ACC112 (cell line): ENCODE results near the gene ZBTB39.
"Not testable (repeated sequence)": the region's sequence is repeated elsewhere in the genome, so short reads cannot be mapped to it uniquely, and the experiment has no call there.

Experiments
- H2AFZ ChIP-seq: fragments of 200-600 bp; sonication (generic); one replicate; pipeline ENCODE4 v1.6.0; 2017; ENCODE audit warnings: antibody characterized with exemption, low read length; ENCODE audit not compliant: unreplicated experiment
- H3K27ac ChIP-seq: fragments of 200-600 bp; sonication (generic); 2 replicates; pipeline ENCODE4 v1.5.1; 2014; ENCODE audit warnings: low read depth, mild to moderate bottlenecking, antibody characterized with exemption, low read length, moderate library complexity
- H3K27me3 ChIP-seq: fragments of 200-600 bp; sonication (generic); 2 replicates; pipeline ENCODE4 v1.6.1; 2014; ENCODE audit warnings: mild to moderate bottlenecking, antibody characterized with exemption, low read length, moderate library complexity, mixed read lengths; ENCODE audit not compliant: insufficient read depth
- H3K36me3 ChIP-seq: fragments of 200-600 bp; sonication (generic); 2 replicates; pipeline ENCODE4 v1.6.1; 2016; ENCODE audit warnings: mild to moderate bottlenecking, antibody characterized with exemption, low read length, moderate library complexity, mixed read lengths; ENCODE audit not compliant: insufficient read depth
- H3K4me1 ChIP-seq: fragments of 200-600 bp; sonication (generic); one replicate; pipeline ENCODE4 v1.6.1; 2016; ENCODE audit warnings: low read length, mixed read lengths; ENCODE audit not compliant: insufficient read depth, unreplicated experiment, control insufficient read depth
- H3K4me3 ChIP-seq: fragments of 200-600 bp; sonication (generic); 2 replicates; pipeline ENCODE4 v1.5.1; 2014; ENCODE audit warnings: mild to moderate bottlenecking, low read depth, low read length
- H3K79me2 ChIP-seq: fragments of 200-600 bp; sonication (generic); one replicate; pipeline ENCODE4 v1.6.0; 2016; ENCODE audit warnings: low read length; ENCODE audit not compliant: control insufficient read depth, unreplicated experiment, insufficient read depth

ZBTB39 gene, protein sequence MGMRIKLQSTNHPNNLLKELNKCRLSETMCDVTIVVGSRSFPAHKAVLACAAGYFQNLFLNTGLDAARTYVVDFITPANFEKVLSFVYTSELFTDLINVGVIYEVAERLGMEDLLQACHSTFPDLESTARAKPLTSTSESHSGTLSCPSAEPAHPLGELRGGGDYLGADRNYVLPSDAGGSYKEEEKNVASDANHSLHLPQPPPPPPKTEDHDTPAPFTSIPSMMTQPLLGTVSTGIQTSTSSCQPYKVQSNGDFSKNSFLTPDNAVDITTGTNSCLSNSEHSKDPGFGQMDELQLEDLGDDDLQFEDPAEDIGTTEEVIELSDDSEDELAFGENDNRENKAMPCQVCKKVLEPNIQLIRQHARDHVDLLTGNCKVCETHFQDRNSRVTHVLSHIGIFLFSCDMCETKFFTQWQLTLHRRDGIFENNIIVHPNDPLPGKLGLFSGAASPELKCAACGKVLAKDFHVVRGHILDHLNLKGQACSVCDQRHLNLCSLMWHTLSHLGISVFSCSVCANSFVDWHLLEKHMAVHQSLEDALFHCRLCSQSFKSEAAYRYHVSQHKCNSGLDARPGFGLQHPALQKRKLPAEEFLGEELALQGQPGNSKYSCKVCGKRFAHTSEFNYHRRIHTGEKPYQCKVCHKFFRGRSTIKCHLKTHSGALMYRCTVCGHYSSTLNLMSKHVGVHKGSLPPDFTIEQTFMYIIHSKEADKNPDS

DNA sequence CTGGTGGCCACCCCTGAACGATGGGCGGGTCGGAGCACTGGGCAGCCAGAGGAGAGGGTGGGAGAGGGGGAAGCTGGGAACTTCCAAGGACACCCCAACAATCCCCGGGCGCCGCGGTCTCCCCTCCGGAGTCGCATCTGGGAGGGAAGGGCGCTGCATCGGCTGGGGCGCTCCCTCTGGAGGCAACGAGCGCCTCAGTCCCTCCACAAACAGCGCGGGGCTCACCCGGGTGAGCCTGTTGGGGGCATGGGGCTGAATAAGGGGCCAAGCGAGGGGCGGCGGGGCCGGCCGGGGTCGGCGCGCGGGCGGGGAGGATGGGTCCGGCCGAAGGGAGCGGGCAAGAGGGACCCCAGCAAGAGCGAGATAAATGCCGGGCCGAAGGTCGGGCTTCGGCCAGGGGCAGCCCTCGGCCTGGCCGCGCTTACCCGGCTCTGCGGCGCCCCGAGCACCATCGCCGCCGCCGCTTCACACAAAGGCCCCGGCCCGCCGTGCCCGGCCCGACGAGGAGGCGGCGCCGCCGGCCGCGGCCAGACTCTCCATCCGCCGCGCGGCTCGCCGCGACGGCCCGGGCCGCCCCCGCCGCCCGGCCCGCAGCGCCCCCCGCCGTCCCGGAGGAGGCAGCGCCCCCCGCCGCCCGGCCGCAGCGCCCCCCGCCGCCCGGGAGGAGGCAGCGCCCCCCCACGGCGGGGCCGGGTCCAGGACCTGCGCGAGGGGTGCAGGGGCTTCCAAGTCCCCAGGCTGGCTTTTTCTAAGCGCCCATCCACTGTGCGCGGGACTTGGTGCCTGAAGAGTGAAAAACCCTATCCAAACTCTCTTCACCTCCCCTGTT is at the start of gene ZBTB39:
Gene ZBTB39, minus strand, starts transcription at position 567 of the 829 bp plus-strand sequence. CDS start 1,629 bp downstream, outside the sequence.
- Histone ChIP-seq H3K4me3 (peak within 1 kb of the TSS; percentile 79), H3K4me1 (peaks cover 17% of the 10 kb centered on the region), H3K79me2 (peaks cover 13% of the 10 kb centered on the region), H3K27ac (no peak within 1 kb of the TSS), H2AFZ (peak within 1 kb of the TSS; percentile 72), H3K27me3 (no peaks in the 10 kb centered on the region), H3K36me3 (no peaks in the 10 kb centered on the region)

DNA sequence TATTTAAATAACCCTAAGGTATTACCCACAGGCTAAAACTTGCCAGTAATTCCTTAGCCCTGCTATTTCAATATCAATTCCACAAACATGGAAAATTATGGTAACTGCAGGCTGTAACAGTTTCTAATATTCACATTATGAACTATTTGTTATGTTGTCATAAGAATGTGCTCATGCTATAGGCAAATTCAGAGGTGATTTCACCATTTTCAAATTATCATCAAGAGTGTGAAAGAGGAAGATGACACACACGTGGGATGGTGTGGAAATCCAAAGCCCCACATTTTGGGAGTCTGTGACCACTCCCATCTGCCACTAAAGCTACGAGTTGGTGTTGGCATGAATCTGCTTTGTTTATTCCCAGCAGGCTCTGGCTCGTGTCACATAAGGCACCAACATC is 49.5 kb upstream of the ZBTB39 start:
- peaks cover 40% of the 10 kb centered on the region for H3K36me3 ChIP-seq

DNA sequence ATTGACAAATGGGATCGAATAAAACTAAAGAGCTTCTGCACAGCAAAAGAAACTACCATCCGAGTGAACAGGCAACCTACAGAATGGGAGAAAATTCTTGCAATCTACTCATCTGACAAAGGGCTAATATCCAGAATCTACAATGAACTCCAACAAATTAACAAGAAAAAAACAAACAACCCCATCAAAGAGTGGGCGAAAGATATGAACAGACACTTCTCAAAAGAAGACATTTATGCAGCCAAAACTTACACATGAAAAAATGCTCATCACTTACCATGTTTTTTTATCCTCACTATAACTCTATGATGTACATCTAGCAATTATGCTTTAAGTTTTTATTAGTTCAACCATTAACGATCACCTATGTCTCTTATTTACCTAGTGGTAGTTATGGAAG is 47.6 kb upstream of the ZBTB39 start:
- H3K79me2 ChIP-seq, H3K27me3 ChIP-seq, H2AFZ ChIP-seq, H3K27ac ChIP-seq, H3K4me1 ChIP-seq, H3K4me3 ChIP-seq: not testable (repeated sequence)
- H3K36me3 ChIP-seq: peaks cover 23% of the 10 kb centered on the region

More for the DNA sequence above, 49.5 kb upstream of the ZBTB39 start:
- Histone ChIP-seq H3K27me3 (no peaks in the 10 kb centered on the region), H3K4me1 (no peaks in the 10 kb centered on the region), H2AFZ (no peak overlapping the region), H3K79me2 (no peaks in the 10 kb centered on the region), H3K27ac (no peak overlapping the region), H3K4me3 (no peak overlapping the region)

DNA sequence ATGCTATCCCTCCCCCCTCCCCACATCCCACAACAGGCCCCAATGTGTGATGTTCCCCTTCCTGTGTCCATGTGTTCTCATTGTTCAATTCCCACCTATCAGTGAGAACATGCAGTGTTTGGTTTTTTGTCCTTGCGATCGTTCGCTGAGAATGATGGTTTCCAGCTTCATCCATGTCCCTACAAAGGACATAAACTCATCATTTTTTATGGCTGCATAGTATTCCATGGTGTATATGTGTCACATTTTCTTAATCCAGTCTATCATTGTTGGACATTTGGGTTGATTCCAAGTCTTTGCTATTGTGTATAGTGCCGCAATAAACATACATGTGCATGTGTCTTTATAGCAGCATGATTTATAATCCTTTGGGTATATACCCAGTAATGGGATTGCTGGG is 46.8 kb upstream of the ZBTB39 start:
- not testable (repeated sequence) for H3K79me2 ChIP-seq, H3K4me1 ChIP-seq, H3K27ac ChIP-seq, H2AFZ ChIP-seq, H3K4me3 ChIP-seq
- Histone ChIP-seq H3K27me3 (peaks cover 12% of the 10 kb centered on the region; the same call in 1 of the 2 replicates), H3K36me3 (peaks cover 15% of the 10 kb centered on the region)

DNA sequence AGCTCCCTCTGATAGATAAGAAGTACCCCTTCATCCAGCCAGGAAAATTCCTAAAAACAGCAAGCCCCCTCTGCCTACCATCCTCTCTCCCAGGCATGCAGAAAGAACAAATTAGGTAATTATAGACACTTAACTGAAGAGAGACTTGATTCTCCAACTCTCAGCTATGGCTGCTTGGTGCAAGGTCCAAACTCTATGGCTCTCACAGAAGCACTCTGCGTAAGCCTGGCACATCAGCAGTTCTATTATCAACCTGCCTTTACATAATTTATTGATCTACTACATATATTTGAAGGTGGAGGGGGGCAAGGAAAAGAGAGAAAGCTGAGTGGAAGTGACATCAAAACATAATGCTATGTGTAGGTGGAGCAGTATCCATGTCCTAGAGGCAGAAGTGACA is 44.7 kb upstream of the ZBTB39 start:
- H3K36me3 ChIP-seq: 0 out of 2 replicates have a peak, but pooled peaks cover 2% of the 10 kb centered on the region
- no peak overlapping the region for H2AFZ ChIP-seq
- H3K79me2 ChIP-seq: no peaks in the 10 kb centered on the region
- peaks cover 24% of the 10 kb centered on the region for H3K27me3 ChIP-seq
- H3K4me1 ChIP-seq: peaks cover 9% of the 10 kb centered on the region
- H3K4me3 ChIP-seq: no peak overlapping the region
- no peak overlapping the region for H3K27ac ChIP-seq

DNA sequence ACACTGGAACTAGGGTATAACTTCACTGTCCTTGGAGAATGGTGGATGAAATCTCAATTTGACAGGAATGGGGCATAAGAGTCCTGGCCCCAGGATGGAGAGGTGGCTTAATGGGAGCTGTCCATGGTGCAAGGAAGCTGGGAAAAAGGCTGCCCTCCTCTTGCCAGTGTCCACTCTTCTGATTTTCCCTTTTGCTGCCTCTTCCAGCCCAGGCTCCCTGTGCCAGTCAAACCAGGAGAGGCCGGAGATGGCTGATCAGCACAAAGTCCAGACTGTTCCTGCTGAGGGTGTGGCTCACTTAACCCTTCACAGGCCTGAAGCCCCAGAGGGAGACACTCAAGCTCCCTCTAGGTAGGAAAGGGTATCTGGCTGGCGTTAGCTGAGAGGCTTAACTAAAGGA is 43.5 kb upstream of the ZBTB39 start, which contains the start of gene MYO1A:
Gene MYO1A, minus strand, starts transcription at position 240 of the 400 bp plus-strand sequence. CDS start 1,806 bp downstream, outside the sequence.
- H3K4me3 ChIP-seq: no peak within 1 kb of the TSS
- peaks cover 9% of the 10 kb centered on the region for H3K4me1 ChIP-seq
- H2AFZ ChIP-seq: no peak within 1 kb of the TSS
- no peaks in the 10 kb centered on the region for H3K79me2 ChIP-seq
- H3K36me3 ChIP-seq: no peaks in the 10 kb centered on the region
- H3K27me3 ChIP-seq: peaks cover 35% of the 10 kb centered on the region
- H3K27ac ChIP-seq: no peak within 1 kb of the TSS

DNA sequence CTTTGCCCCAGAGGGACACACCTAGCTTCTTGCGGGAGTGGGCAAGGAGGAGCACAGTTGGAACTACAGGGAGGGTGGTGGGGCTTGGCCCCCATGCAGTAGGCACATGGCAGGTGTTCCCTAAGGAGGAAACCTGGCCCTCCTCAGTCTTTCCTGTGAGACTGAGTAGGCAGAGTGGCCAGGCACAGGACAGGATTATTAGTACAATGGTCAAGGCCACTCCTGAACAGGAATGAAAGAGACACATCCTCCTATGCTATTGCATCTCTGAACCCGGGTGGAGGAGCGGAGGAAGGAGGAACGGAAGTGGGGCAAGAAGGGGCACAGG is 42.7 kb upstream of the ZBTB39 start:
- H3K4me1 ChIP-seq: peaks cover 9% of the 10 kb centered on the region
- no peak overlapping the region for H3K4me3 ChIP-seq
- H3K27ac ChIP-seq: no peak overlapping the region
- no peaks in the 10 kb centered on the region for H3K79me2 ChIP-seq
- peaks cover 44% of the 10 kb centered on the region for H3K27me3 ChIP-seq
- no peaks in the 10 kb centered on the region for H3K36me3 ChIP-seq
- no peak overlapping the region for H2AFZ ChIP-seq

DNA sequence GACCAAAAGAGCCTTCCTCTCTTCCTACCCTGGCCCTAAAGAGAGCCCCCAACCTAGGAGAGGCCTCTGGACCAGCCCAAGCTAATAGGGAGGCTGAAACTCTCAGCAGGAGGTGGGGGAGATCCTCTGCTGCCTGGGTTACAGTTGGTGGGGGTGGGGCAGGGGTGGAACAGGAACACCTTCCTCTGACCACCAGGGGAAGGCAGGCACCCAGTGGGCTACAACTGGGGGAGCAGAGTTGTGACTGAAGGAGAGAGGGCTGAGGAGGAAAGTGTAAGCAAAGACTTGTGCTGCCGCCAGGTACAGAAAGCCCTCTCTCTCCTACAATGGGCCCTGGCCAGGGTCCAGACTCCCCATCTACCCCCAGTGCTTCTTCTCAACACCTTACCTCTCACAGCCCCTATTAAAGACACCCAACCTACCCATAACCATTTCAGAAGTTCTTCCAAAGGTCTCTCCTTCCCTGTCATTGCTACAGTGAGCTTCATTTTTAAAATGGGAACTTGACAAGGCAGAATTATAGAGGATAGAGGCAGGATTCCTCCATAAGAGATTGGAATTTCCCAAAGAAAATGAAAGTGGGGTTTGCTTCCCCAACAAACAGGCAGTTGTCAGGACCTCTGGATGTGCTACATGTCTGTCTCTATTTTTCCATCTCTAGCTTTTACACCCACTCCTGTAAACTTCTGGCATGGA is 42.2 kb upstream of the ZBTB39 start:
- Histone ChIP-seq H3K36me3 (no peaks in the 10 kb centered on the region), H3K27me3 (peaks cover 49% of the 10 kb centered on the region), H2AFZ (no peak overlapping the region), H3K79me2 (no peaks in the 10 kb centered on the region), H3K4me1 (peaks cover 9% of the 10 kb centered on the region), H3K4me3 (no peak overlapping the region), H3K27ac (no peak overlapping the region)

DNA sequence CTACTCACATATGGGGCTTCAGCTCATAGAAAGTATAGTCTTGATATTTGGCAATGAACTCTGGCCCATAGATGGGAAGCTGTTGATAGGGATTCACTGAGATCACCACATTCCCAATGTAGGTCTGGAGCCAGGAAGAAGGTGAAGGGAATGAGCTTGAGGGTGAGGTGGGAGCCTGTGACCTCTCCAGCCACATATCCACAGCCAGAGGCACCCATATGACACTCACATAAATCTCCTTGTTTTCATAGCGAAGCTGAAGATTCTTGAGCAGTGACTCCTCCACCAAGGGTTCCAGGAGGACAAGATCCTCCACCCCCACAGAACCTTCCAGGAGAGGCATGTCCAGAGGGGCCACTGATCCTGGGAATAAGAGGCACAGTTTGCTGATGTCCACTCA is 41.6 kb upstream of the ZBTB39 start:
- Histone ChIP-seq H3K4me1 (peaks cover 9% of the 10 kb centered on the region), H3K79me2 (no peaks in the 10 kb centered on the region), H2AFZ (no peak overlapping the region), H3K4me3 (no peak overlapping the region), H3K27ac (no peak overlapping the region), H3K27me3 (peaks cover 55% of the 10 kb centered on the region), H3K36me3 (no peaks in the 10 kb centered on the region)
